Smooth muscle cell (in vitro differentiated cells): ENCODE measurements around the gene KCNQ5. TPM values are rescaled to one million over a fixed set of nuclear protein-coding genes. Genes with fewer than 3 reads are reported as not detected.

Source experiments
- DNase-seq: peaks from one replicate; lab custom pipeline; 2025; ENCODE audit not compliant: unreplicated experiment; lab: John Stamatoyannopoulos, UW
- H2AFZ ChIP-seq: fragments of 200-600 bp; sonication (generic); 2 replicates; pipeline ENCODE4 v1.6.0; 2016; ENCODE audit warnings: antibody characterized with exemption, low read depth, mild to moderate bottlenecking
- H3F3A ChIP-seq: fragments of 200-600 bp; sonication (generic); 2 replicates; pipeline ENCODE4 v1.6.0; 2017; ENCODE audit warnings: antibody characterized with exemption, low read depth
- H3K27ac ChIP-seq: fragments of 200-600 bp; sonication (generic); 2 replicates; pipeline ENCODE4 v1.5.1; 2016; ENCODE audit warnings: low read depth, mild to moderate bottlenecking
- H3K27me3 ChIP-seq: fragments of 200-600 bp; sonication (generic); 2 replicates; pipeline ENCODE4 v1.6.1; 2016; ENCODE audit warnings: low read depth, mild to moderate bottlenecking
- H3K36me3 ChIP-seq: fragments of 200-600 bp; sonication (generic); 2 replicates; pipeline ENCODE4 v1.5.1; 2016; ENCODE audit warnings: low read depth
- H3K4me1 ChIP-seq: fragments of 200-600 bp; sonication (generic); 2 replicates; pipeline ENCODE4 v1.5.1; 2016; ENCODE audit warnings: low read depth
- H3K4me2 ChIP-seq: fragments of 200-600 bp; sonication (generic); 2 replicates; pipeline ENCODE4 v1.6.0; 2016; ENCODE audit warnings: mild to moderate bottlenecking
- H3K4me3 ChIP-seq: fragments of 200-600 bp; sonication (generic); 2 replicates; pipeline ENCODE4 v1.5.1; 2016; ENCODE audit warnings: mild to moderate bottlenecking
- H3K79me2 ChIP-seq: fragments of 200-600 bp; sonication (generic); 2 replicates; pipeline ENCODE4 v1.6.0; 2016; ENCODE audit warnings: low read depth, mild to moderate bottlenecking
- H3K9ac ChIP-seq: fragments of 200-600 bp; sonication (generic); 2 replicates; pipeline ENCODE4 v1.6.0; 2016; ENCODE audit warnings: low read depth
- H3K9me3 ChIP-seq: fragments of 200-600 bp; sonication (generic); replicated peaks from 2 replicates; pipeline ENCODE4 v1.5.1; 2016; ENCODE audit warnings: low read depth
- H4K20me1 ChIP-seq: fragments of 200-600 bp; sonication (generic); 2 replicates; pipeline ENCODE4 v1.6.0; 2016; ENCODE audit warnings: low read depth
- CTCF ChIP-seq: fragments of 200-600 bp; sonication (generic); IDR thresholded peaks from 2 replicates; pipeline ENCODE4 v1.5.1; 2017; ENCODE audit warnings: borderline replicate concordance, mild to moderate bottlenecking, antibody characterized with exemption; ENCODE audit not compliant: insufficient read depth, poor library complexity, severe bottlenecking
- WGBS: methylation state at CpG from one replicate; pipeline ENCODE4 v1.1.7; 2016; ENCODE audit warnings: low lambda C conversion rate; 5-methylcytosine and 5-hydroxymethylcytosine counted together
- polyA plus RNA-seq: library from polyadenylated mRNA; unstranded; fragments of >200 nt; fragmentation: Nextera tagmentation; extraction: Ambion mirVana; gene quantifications from 2 replicates; pipeline ENCODE4 v1.2.1, GENCODE V29; 2016
- total RNA-seq: library from RNA; depleted of rRNA; stranded (reverse); fragments of >200 nt; gene quantifications from 2 replicates; pipeline ENCODE4 v1.2.3, GENCODE V29; 2014

Gene KCNQ5
- total and polyA plus RNA-seq, 2 experiments from 2014 or later: 1.2 to 2.0 TPM

GRCh38 chr6:72770959-72771358 lies 149.1 kb downstream of the KCNQ5 start:
- H3K79me2 ChIP-seq: no peaks in the 10 kb centered on the region
- H3K4me3 ChIP-seq: no peak overlapping the region
- H2AFZ ChIP-seq: no peak overlapping the region
- no peaks in the 10 kb centered on the region for H3F3A ChIP-seq
- H3K27ac ChIP-seq: no peak overlapping the region
- no peaks in the 10 kb centered on the region for H3K27me3 ChIP-seq
- H3K9me3 ChIP-seq: no peaks in the 10 kb centered on the region
- no peak overlapping the region for H3K9ac ChIP-seq
- H4K20me1 ChIP-seq: no peaks in the 10 kb centered on the region
- H3K4me2 ChIP-seq: no peak overlapping the region
- no peak for TF ChIP-seq CTCF
- no peaks in the 10 kb centered on the region for H3K36me3 ChIP-seq
- H3K4me1 ChIP-seq: no peaks in the 10 kb centered on the region
- 93% methylated on average over 3 of the region's 3 CpGs for WGBS
- no peak for DNase-seq

GRCh38 chr6:72776456-72776855 lies 154.6 kb downstream of the KCNQ5 start:
- H3K4me2 ChIP-seq: no peak overlapping the region
- no peak for TF ChIP-seq CTCF
- no peak overlapping the region for H3K4me3 ChIP-seq
- H3K27ac ChIP-seq: no peak overlapping the region
- DNase-seq: no peak
- H3K79me2 ChIP-seq: no peaks in the 10 kb centered on the region
- H3F3A ChIP-seq: no peaks in the 10 kb centered on the region
- H2AFZ ChIP-seq: no peak overlapping the region
- WGBS: 100% methylated on average over 1 of the region's 1 CpG
- no peak overlapping the region for H3K9ac ChIP-seq
- no peaks in the 10 kb centered on the region for H3K27me3 ChIP-seq
- no peaks in the 10 kb centered on the region for H3K9me3 ChIP-seq
- H4K20me1 ChIP-seq: no peaks in the 10 kb centered on the region
- no peaks in the 10 kb centered on the region for H3K36me3 ChIP-seq
- H3K4me1 ChIP-seq: no peaks in the 10 kb centered on the region

- Histone ChIP-seq H4K20me1 (no peaks in the 10 kb centered on the region), H3K4me1 (no peaks in the 10 kb centered on the region), H2AFZ (no peak overlapping the region), H3K27ac (no peak overlapping the region), H3K79me2 (no peaks in the 10 kb centered on the region), H3K27me3 (no peaks in the 10 kb centered on the region), H3K4me2 (no peak overlapping the region), H3F3A (no peaks in the 10 kb centered on the region), H3K9me3 (no peaks in the 10 kb centered on the region), H3K9ac (no peak overlapping the region), H3K4me3 (no peak overlapping the region), H3K36me3 (no peaks in the 10 kb centered on the region)
- DNase-seq: no peak
- TF ChIP-seq CTCF: no peak
Observed at GRCh38 chr6:72781624-72782023, 159.8 kb downstream of the KCNQ5 start.

- H3K4me1 ChIP-seq: no peaks in the 10 kb centered on the region
- no peaks in the 10 kb centered on the region for H3K36me3 ChIP-seq
- WGBS: 90% methylated on average over 2 of the region's 2 CpGs
- H3K4me2 ChIP-seq: no peak overlapping the region
- no peak overlapping the region for H3K9ac ChIP-seq
- H3K4me3 ChIP-seq: no peak overlapping the region
- no peak for TF ChIP-seq CTCF
- no peaks in the 10 kb centered on the region for H4K20me1 ChIP-seq
- H2AFZ ChIP-seq: no peak overlapping the region
- H3K27me3 ChIP-seq: no peaks in the 10 kb centered on the region
- H3K27ac ChIP-seq: no peak overlapping the region
- no peaks in the 10 kb centered on the region for H3K79me2 ChIP-seq
- no peak for DNase-seq
- peaks cover 3% of the 10 kb centered on the region for H3F3A ChIP-seq
- no peaks in the 10 kb centered on the region for H3K9me3 ChIP-seq
Observed at GRCh38 chr6:72783035-72783434, 161.2 kb downstream of the KCNQ5 start.
